Measurements from ENCODE around the gene SLC16A3.
A peak's percentile ranks its signal among the peaks of the same experiment; 100 is the strongest.

GRCh38 chr17:82231562-82232321 is 2.9 kb downstream of the SLC16A3 start:
- TF ChIP-seq POLR2AphosphoS5 (IDR thresholded peaks at IDR 0.05; ENCODE audit: low read depth) (peak; percentile 47; the same call in 1 of the 2 replicates), CTCF (IDR thresholded peaks at IDR 0.05; ENCODE audit: insufficient read depth, low read length) (no peak), GABPA (IDR thresholded peaks at IDR 0.05; ENCODE audit: low read depth) (no peak)

All from HL-60 (cell line).